GM21528 (cell line): ENCODE results near the gene PHPT1.
"Not testable (repeated sequence)": the region's sequence is repeated elsewhere in the genome, so short reads cannot be mapped to it uniquely, and the experiment has no call there.

Source experiments
- ATAC-seq: cut with Tn5 transposase; IDR thresholded peaks from one replicate; pipeline ENCODE4 v1.9.1; 2021; ENCODE audit warnings: mild to moderate bottlenecking, moderate library complexity; ENCODE audit not compliant: unreplicated experiment, low FRiP score

Gene PHPT1

DNA sequence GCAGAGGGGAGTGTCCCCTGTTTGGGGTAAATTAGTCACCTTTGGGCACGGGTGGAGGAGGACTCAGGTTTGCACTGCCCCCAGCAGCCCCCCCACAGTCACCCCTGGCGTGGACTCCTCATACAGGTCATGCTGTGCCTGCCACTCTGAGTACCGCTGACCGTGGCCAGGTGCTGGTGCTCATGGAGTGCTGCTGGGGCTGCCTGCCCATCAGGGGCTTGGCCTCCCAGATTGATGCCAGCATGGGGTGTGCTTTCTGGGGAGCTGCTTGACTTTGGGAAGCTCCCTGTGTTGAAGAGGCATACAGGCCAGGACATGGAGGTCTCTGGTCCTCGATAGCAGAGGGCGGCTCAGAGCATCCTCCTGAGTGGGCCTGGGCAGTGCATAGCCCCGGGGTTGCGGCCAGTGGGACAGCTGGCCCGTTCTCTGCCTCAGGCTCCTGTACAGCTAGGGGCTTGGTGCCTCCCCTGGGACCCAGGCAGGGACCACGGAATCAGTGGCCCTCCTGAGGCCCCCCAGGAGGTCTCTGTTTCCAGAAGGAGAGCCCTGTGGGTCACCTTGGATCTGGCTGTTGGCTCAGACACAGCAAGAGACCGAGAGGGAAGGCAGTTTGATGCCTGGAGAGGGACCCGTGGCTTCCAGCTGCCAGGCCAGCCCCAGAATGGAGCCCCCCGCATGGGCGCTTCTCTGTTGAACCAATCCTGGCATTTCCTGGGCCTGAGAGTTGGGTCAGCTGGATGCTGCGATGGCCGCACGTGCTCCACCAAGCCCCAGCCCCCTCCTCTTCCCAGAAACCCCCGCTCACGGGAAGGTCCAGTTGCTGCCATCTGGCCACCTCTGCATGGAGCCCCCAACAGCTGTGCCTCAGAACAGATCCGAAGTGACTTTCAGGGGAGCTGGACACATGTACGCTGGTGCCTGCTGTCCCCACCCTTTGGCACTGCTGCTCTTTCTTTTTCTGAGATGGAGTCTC lies 13.0 kb upstream of the PHPT1 start:
- no peak for ATAC-seq

DNA sequence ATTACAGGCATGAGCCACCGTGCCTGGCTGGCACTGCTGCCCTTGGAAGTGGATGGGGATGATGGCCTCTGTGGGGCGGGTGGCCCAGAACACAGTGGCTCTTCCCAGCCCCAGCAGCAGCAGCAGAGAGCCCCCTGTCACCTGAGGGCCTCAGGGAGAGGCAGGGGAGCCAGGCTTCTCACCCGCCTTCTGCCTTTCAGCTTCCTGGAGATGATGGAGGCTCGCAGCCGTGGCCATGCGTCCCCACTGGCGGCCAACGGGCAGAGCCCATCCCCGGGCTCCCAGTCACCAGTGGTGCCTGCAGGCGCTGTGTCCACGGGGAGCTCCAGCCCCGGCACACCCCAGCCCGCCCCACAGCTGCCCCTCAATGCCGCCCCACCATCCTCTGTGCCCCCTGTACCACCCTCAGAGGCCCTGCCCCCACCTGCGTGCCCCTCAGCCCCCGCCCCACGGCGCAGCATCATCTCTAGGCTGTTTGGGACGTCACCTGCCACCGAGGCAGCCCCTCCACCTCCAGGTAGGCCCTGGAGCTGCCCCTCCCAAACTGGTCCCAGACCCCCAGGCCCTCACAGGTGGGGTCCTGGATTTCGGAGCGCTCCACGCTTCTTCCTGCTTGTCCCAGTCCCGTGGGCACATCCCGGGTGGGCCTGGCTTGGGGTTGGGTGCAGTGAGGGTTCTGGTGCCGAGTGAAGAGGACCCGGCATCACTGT lies 11.9 kb upstream of the PHPT1 start:
- ATAC-seq, result no peak

DNA sequence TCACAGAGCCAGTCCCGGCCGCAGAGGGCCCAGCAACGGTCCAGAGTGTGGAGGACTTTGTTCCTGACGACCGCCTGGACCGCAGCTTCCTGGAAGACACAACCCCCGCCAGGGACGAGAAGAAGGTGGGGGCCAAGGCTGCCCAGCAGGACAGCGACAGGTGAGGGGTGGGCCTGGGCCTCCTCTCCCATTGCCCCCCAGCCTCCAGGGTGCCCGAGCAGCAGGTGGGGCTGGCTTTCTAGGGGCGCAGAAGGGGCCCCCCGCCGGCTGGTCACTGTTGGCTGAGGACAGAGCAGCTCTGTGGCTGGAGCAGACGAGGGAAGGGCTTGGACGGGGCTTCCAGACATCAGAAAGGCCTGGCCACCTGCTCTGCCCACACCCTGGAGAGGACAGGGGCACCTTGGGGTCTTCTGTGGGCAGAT lies 11.3 kb upstream of the PHPT1 start:
- not testable (repeated sequence) for ATAC-seq

DNA sequence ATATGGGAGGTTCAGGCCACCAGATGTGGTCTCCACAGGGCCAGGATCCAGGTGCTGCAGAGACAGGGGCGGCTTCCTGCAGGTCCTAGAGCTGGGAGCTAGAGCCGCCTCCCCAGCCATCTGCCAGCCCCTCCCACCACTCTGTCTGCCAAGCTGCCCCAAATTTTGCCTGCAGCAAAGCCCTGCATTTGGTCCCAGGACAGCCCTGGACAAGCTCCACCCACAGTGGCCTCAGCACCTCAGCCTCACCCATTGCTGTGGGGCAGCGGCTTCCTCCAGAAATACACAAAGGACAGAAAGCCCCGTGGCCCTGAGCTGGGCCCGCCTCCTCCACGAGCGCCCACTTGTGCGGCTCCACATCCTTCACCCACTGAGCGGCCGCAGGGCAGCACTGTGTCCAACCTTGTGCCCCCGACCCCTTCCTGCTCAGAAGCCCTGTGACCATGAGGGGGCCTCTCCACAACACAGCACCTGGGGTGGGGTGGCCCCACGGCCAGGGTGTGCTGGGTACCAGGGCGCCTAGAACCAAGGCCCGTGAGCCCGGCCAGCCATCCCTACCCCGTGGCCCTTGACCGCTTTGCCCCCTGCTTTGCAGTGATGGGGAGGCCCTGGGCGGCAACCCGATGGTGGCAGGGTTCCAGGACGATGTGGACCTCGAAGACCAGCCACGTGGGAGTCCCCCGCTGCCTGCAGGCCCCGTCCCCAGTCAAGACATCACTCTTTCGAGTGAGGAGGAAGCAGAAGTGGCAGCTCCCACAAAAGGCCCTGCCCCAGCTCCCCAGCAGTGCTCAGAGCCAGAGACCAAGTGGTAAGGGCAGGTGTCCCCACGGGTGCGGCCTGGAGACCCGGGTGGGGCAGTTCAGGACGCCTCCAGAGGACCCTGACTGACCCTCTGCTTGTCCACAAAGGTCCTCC lies 10.6 kb upstream of the PHPT1 start:
- no peak for ATAC-seq

DNA sequence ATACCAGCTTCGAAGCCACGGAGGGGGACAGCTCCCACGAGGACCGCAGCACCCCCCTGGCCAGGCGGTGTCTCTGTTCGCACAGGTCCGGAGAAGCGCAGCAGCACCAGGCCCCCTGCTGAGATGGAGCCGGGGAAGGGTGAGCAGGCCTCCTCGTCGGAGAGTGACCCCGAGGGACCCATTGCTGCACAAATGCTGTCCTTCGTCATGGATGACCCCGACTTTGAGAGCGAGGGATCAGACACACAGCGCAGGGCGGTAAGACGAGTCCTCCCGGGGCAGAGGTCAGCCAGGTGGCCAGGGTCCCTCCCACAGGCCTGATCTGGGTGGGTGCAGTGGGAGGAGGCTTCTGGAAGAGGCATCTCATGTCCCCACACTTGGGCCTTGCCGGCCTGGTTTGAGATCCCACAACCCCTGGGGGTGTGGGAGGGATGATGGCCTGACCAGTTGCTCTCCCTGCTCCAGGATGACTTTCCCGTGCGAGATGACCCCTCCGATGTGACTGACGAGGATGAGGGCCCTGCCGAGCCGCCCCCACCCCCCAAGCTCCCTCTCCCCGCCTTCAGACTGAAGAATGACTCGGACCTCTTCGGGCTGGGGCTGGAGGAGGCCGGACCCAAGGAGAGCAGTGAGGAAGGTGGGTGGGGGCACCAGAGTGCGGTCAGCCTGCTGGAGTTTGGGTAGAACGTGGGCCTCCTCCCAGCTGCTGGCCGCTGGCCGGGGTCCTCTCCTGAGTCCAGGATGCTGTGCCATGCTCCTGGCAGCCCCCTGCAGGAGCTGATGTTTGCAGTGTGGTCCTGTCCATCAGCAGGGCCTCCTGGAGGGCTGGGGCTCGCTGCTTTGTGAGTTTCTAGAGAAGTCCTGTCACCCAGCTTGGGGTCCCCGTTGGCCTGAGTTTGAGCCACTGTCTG lies 9.7 kb upstream of the PHPT1 start:
- ATAC-seq, result no peak

DNA sequence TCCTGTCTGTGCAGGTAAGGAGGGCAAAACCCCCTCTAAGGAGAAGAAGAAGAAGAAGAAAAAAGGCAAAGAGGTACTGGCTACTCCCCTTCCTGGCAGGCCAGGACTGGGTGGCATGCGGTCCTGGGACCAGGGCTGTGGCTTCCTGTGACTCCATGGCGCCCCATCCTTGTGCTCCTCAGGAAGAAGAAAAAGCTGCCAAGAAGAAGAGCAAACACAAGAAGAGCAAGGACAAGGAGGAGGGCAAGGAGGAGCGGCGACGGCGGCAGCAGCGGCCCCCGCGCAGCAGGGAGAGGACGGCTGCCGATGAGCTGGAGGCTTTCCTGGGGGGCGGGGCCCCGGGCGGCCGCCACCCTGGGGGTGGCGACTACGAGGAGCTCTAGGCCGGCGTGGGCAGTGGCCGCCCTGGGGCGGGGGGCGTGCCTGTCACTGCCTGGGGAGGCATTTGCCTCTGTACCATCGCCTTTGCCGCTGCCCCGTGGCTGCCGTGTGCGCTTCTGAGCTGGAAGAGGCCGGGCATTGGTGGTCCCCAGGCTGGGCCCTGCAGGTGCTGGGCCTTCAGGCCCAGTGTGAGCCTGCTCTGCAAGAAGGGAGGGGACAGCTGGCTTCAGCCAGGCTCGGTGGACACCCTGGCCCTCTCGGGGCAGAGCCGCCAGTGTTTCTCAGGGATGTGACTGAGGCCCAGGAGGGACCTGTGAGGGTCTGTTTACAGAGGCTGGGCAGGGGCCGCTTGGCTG lies 8.9 kb upstream of the PHPT1 start:
- no peak for ATAC-seq

DNA sequence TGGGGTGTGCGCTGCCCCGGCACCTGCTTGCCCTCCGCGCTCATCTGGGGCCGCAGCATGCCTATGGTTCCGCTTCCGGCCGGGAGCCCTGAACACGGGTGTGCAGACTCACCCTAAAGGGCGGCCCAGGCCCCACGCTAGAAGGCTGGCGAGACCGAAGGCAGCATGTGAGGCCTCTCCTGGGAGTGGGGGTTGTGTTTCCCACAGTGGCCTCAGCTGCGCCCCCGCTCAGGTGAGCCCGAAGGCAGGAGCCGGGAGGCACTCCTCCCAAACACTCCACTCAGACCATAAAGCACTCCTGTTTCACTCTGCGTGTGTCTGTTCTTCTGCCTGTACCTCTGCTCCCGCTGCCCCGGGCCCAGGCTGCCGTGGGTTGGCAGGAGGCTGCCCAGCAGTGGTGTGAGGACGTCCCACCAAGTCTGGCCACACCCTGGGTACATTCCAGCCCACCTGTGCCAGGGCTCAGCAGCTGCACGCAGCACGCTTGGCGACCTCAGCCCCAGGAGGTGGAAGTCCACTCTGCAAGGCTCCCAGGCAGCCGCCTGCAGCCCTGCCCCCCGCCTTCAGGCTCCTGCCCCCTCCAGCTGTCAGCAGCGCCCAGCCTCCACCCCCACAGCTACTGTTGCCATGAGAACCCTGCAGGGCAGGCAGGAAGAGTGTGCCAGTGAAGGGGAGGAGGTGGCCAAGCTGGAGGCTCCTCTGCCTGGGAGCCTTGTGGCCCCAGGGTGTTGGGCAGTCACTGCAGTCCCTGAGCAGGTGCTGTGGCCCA lies 8.1 kb upstream of the PHPT1 start:
- ATAC-seq, result no peak

DNA sequence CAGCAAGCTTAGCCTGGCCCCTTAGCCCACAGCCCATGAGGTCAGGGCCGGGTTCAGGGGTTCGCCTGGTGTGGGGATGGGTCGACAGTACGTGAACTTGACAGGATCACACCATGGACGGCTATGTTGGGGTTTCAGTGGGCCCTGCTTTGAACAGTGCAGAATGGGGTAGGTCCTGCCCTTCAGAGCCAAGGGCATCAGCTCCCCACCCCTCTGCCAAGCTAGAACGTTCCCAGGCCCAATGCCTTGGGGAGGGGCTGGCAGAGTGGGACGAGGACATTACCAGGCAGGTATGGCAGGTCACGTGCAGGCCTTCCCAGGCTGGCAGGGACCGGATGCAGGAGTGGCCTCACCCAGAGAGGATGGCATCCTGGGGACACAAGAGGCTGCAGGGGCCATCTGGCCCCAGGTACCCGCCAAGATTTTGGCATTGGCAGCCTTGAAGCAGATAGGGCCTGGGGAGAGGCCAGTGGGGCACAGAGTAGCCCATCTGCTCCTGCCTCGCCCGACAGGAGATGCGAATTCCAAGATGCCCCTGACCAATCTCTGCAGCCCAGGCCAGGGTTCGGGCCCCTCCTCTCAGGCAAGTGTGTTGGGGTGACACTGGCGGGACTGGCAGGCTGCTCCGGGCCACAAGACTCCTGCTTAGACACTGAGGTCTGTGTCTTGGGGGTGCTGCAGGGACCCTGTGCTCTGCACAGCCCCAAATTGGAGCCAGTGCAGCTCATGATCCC lies 7.4 kb upstream of the PHPT1 start:
- ATAC-seq, result not testable (repeated sequence)

DNA sequence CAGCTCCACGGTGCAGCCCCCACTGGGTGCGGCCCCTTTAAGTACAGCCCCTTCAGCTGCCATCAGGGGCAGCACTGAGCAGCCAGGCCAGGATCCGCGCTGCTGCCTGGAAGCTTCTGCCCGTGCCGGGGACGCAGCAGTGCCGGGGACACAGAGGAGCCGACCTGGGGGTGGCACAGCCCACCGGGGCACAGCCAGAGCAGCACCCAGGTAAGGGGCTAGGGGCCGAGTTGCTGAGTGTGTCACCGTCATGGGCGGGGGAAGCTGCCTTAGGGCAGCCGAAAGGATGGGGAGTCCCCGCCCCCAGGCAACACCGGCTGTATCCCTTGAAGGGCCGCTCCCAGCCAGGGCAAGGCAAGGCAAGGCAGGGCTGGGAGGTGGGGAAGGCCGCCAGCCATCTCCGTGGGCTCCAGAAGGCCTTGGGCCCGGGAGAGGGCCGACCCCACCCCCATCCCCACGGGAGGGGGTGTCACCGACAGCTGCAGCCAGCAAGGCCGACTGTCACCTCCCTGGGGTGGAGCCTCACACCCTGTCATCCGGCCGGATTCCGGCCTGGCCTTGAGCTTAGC lies 6.7 kb upstream of the PHPT1 start, which contains the start of gene AJM1:
AJM1 (plus strand) TSS at position 99 of the 569 bp plus-strand sequence. CDS start 1,937 bp downstream, outside the sequence.
- not testable (repeated sequence) for ATAC-seq

DNA sequence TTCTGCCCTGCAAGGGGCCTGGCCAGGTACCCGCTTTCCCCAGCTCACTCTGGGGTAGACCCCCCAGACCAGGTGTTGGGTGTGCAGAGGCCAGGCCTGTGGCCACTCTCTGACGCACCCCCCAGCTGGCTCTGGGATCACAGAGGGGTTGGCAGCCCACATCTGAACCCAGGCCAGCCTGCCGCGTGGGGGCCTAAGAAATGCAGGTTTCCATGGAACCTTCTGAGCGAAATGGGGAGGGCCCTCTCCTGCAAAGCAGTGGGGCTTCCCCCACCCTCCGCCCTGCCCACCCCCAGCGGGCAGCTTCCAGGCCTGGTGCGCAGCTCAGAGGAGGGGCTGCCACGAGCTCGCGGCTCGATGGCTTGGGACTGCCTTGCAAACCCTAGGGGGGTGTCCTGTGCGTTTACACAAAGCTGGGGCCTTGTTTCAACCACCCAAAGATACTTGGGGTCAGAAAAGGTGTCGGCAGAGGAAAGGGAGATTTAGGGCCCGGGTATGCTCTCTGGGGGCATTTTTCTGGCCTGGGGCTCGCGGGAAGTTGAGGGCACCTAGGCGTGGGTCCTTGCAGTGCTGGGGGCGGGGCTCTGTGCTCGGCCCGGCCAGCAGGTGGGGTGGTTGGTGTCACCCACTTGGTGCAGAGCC lies 5.9 kb upstream of the PHPT1 start:
- ATAC-seq, result not testable (repeated sequence)

DNA sequence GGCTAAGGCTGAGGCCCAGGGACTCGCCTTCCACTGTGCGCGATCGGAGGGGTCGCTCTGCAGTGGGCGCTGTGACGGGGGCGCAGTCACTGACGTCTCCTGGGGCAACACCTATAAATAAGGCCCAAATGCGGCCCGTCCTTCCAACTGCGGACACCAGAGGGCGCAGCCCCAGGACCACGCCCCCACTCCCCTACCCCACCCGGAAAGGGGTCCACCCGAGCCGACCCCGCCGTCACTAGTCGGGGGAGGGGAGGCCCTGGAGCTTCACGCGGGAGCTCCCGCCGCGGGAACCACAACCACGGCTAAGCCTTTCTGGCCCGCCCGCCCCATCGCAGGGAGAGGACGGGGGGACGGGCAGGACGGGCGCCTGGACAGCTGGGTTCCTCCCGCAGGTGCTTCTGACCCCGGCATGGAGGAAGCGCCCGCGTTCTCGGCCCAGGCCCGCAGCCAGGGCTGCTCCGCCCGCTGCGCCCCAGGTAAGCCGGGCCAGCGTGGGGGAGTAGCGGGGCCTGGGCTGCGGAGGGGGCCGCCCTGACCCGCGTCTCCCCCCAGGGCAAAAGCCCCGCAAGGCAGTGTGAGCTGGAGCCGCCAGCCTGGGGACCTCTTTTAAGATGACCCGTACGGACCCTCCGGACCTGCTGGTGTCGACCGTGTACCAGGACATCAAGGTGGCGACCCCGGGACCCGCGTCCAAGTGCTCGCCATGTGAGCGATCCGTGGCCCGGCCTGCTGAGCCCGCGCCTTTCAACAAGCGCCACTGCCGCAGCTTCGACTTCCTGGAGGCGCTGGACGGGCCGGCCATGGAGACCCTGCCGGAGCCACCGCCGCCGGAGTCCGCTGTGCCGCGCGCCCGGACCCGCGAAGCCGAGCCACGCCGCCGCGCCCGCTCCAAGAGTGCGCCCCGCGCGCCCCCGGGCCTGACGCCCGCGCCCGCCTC lies 5.1 kb upstream of the PHPT1 start:
- ATAC-seq, result not testable (repeated sequence)

DNA sequence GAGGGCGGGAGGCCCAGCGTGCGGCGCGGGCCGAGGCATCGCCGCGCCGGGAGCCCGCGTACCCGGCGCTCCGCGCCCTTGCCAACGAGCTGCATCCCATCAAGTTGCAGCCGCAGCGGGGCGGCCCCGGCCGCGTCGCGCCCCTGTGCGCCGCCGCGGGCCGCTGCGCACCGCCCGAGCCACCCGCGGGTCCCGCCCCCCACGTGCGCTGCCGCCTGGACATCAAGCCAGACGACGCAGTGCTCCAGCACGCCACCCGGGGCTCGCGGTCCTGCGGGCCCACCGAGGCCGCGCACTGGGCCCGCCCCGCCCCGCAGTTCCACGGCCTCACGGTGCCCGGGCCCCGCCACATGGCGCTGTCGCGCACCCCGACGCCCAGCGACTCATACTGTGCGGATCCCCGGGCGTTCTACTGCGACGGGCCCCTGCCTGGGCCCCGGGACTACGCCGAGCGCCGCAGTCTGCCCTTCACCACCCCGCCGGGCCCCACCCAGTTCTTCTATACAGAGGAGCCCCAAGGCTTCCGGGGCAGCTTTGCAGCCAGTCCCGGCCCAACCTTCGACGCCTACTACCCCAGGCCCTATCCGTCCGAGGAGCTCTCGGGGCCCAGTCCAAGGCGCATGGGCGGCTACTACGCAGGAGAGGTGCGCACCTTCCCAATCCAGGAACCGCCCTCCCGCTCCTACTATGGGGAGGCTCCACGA lies 4.3 kb upstream of the PHPT1 start:
- ATAC-seq, result no peak

DNA sequence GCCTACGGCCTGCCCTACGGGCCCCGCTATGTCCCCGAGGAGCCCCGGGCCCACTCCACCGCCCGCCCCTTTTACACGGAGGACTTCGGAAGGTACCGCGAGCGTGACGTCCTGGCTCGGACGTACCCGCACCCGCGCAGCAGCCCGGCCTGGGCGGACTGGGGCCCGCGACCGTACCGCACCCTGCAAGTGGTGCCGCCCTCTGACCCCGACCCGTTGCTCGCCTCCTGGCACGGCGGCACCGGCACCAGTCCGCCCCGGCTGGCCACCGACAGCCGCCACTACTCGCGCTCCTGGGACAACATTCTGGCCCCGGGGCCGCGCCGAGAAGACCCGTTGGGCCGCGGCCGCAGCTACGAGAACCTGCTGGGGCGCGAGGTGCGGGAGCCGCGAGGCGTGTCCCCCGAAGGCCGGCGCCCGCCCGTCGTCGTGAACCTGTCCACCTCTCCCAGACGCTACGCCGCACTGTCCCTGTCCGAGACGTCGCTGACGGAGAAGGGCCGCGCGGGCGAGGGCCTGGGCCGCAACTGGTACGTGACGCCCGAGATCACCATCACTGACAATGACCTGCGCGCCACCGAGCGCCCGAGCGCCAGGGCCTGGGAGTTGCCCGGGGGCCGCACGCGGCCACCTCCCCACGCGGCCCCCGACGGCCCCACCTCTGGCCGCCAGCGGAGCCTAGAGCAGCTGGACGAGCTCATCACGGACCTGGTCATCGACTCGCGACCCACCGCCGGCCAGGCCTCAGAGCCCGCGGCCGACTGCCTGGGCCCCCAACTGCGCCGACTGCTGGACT lies 3.5 kb upstream of the PHPT1 start:
- no peak for ATAC-seq
